Measurements from ENCODE around the gene MARK3. TPM values are rescaled to one million over a fixed set of nuclear protein-coding genes. Genes with fewer than 3 reads are reported as not detected.

Gene MARK3
- total RNA-seq, 1 donor from 2014 or later = 90.6 TPM

DNA sequence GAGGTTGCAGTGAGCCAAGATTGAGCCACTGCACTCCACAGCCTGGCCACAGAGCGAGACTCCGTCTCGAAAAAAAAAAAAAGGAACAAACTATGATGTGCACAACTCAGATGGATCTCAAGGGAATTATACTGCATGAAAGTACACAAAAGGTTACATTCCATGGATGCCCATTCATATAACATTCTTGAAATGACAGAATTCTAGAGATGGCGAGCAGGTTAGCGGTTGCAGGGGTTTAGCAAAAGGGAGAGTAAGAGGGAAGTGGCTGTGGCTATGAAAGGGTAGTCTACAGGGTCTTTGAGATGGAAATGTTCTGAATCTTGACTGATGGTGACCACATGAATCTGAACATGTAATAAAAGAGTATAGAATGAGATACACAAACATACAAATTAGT is 87.7 kb downstream of the MARK3 start:
- Mint-ChIP-seq H3K27ac (no peak overlapping the region), H3K27me3 (ENCODE audit: insufficient read depth) (no peaks in the 10 kb centered on the region), H3K36me3 (ENCODE audit: low read depth) (peaks cover 37% of the 10 kb centered on the region)

DNA sequence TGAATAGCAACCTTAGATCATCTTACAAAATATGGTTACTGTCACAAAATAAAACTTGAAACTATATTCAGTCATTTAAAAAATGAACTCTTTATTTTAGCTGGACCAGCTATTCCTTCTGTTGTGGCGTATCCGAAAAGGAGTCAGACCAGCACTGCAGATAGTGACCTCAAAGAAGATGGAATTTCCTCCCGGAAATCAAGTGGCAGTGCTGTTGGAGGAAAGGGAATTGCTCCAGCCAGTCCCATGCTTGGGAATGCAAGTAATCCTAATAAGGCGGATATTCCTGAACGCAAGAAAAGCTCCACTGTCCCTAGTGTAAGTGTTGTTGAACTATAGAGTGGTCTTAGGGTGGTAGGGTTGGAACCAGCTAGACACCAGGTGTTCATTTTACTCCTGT is 89.7 kb downstream of the MARK3 start:
- Mint-ChIP-seq H3K36me3 (ENCODE audit: low read depth) (peaks cover 37% of the 10 kb centered on the region), H3K4me3 (no peak overlapping the region), H3K27me3 (ENCODE audit: insufficient read depth) (no peaks in the 10 kb centered on the region), H3K4me1 (ENCODE audit: low read depth) (no peaks in the 10 kb centered on the region), H3K27ac (no peak overlapping the region), H3K9me3 (no peaks in the 10 kb centered on the region)
- intact Hi-C loops (cut with micrococcal nuclease) = no loop called here
- no peak for DNase-seq (ENCODE audit: low spot score)

More for the DNA sequence above, 87.7 kb downstream of the MARK3 start:
- H3K4me3 Mint-ChIP-seq = no peak overlapping the region
- H3K9me3 Mint-ChIP-seq = no peaks in the 10 kb centered on the region
- H3K4me1 Mint-ChIP-seq (ENCODE audit: low read depth) = no peaks in the 10 kb centered on the region
- intact Hi-C loops (cut with micrococcal nuclease) = no loop called here
- DNase-seq (ENCODE audit: low spot score) = no peak

DNA sequence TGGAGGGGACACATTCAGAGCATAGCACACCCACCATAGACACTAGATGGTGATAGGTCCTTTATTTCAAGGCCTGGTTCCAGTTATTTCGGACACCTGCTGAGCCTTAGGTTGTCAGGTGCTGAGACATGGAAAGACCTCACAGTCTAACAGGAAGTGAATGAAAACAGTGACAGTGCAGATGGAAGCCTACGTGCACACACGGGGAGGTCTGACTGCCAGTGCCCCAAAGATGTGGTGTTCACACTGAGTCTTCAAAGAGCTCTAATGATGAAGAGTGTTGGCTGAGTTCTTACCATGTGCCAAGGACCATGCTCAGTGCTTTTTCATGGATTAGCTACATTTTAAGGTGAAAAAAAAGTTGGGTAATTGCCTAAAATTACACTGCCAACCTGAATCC is 90.8 kb downstream of the MARK3 start:
- H3K4me1 Mint-ChIP-seq (ENCODE audit: low read depth) = peaks cover 11% of the 10 kb centered on the region
- no peak overlapping the region for H3K27ac Mint-ChIP-seq
- no peak for DNase-seq (ENCODE audit: low spot score)
- no peaks in the 10 kb centered on the region for H3K9me3 Mint-ChIP-seq
- intact Hi-C loops (cut with micrococcal nuclease) = no loop called here
- H3K4me3 Mint-ChIP-seq = no peak overlapping the region
- H3K36me3 Mint-ChIP-seq (ENCODE audit: low read depth) = peaks cover 36% of the 10 kb centered on the region
- H3K27me3 Mint-ChIP-seq (ENCODE audit: insufficient read depth) = no peaks in the 10 kb centered on the region

DNA sequence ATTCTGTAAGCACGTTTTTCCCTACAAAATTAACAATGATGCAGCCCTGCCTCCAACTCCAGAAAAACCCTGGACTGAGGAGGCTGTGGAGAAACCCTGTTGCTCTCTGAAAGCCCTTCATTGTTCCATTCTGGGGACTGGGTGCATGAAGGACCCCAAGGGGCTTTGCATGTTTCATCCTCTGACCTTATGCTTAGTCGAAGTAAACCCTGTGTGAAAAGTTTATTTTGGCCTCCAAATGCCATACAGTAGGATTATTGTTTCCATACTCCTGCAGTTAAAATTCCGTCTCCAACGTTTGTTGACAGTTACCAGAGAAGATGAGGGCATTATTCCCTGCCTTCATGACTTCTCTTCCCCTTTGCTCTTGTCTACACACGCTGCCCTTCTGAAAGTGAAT is 91.4 kb downstream of the MARK3 start:
- Mint-ChIP-seq H3K9me3 (no peaks in the 10 kb centered on the region), H3K27me3 (ENCODE audit: insufficient read depth) (no peaks in the 10 kb centered on the region), H3K36me3 (ENCODE audit: low read depth) (peaks cover 36% of the 10 kb centered on the region), H3K27ac (no peak overlapping the region), H3K4me3 (no peak overlapping the region), H3K4me1 (ENCODE audit: low read depth) (peaks cover 15% of the 10 kb centered on the region)
- DNase-seq (ENCODE audit: low spot score) = no peak
- intact Hi-C loops (cut with micrococcal nuclease) = no loop called here

DNA sequence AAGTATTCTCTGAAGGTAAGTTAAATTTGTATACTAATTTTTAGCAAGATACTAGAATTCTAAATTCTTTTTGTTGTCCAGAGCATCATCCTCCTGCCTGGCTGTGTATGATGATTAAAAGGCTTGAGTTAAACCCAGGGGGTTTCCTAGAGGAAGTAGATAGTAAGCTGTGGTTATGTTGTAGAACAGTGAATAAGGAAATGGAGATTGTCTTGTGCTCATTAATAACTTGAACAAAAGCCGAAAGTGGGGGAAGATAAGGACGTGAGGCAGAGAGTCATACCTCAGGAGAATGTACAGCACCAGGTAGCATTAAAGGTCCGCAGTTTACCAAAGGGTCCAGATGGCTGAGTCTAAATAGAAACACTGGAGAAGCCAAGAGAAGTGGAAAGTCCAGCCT is 95.4 kb downstream of the MARK3 start:
- intact Hi-C loops (cut with micrococcal nuclease) = no loop called here
- no peak overlapping the region for H3K4me3 Mint-ChIP-seq
- DNase-seq (ENCODE audit: low spot score) = no peak
- peaks cover 26% of the 10 kb centered on the region for H3K36me3 Mint-ChIP-seq (ENCODE audit: low read depth)
- peak overlapping the region; percentile 13 for H3K27ac Mint-ChIP-seq
- peaks cover 15% of the 10 kb centered on the region for H3K4me1 Mint-ChIP-seq (ENCODE audit: low read depth)
- H3K27me3 Mint-ChIP-seq (ENCODE audit: insufficient read depth) = no peaks in the 10 kb centered on the region
- H3K9me3 Mint-ChIP-seq = no peaks in the 10 kb centered on the region

DNA sequence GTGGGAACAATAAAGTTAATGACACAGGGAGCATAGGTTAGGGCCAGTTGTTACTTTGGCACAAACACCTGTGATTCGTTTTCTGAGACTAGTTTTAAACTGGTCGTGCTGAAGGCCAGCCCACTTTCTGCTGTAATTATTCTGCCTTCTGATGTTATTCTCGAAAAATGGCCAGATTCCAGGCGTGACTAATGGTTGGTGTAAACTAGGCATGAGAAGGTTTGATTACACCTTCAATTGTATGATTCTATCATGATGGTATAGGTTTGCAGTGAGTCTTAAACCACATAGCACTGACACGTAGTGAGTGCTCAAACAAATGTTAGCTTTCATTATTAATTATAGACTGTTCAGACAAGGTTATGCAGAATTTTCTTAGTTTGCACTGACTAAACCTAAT is 98.4 kb downstream of the MARK3 start:
- no peak for DNase-seq (ENCODE audit: low spot score)
- H3K4me3 Mint-ChIP-seq = no peak overlapping the region
- H3K4me1 Mint-ChIP-seq (ENCODE audit: low read depth) = peaks cover 15% of the 10 kb centered on the region
- H3K36me3 Mint-ChIP-seq (ENCODE audit: low read depth) = peaks cover 22% of the 10 kb centered on the region
- H3K27ac Mint-ChIP-seq = no peak overlapping the region
- no peaks in the 10 kb centered on the region for H3K9me3 Mint-ChIP-seq
- H3K27me3 Mint-ChIP-seq (ENCODE audit: insufficient read depth) = no peaks in the 10 kb centered on the region
- intact Hi-C loops (cut with micrococcal nuclease) = no loop called here

DNA sequence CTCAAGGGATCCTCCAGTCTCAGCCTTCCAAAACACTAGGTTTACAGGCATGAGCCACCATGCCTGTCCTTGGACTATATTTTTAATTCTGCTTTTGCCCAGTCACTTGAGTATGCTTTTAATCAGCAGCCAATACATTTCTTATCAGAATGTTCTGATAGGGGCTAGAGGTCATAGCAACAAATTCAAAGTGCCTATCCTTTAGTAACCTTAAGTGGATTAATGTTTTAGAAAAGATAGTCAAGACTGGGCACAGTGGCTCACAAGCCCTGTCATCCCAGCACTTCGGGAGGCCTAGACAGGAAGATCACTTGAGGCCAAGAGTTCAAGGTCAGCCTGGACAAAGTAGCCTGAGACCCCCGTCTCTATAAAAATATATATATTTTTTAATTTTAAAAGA is 100.3 kb downstream of the MARK3 start:
- Mint-ChIP-seq H3K27ac (no peak overlapping the region), H3K4me1 (ENCODE audit: low read depth) (peaks cover 10% of the 10 kb centered on the region), H3K27me3 (ENCODE audit: insufficient read depth) (no peaks in the 10 kb centered on the region), H3K36me3 (ENCODE audit: low read depth) (peaks cover 23% of the 10 kb centered on the region), H3K9me3 (no peaks in the 10 kb centered on the region), H3K4me3 (no peak overlapping the region)
- no peak for DNase-seq (ENCODE audit: low spot score)
- intact Hi-C loops (cut with micrococcal nuclease) = no loop called here

DNA sequence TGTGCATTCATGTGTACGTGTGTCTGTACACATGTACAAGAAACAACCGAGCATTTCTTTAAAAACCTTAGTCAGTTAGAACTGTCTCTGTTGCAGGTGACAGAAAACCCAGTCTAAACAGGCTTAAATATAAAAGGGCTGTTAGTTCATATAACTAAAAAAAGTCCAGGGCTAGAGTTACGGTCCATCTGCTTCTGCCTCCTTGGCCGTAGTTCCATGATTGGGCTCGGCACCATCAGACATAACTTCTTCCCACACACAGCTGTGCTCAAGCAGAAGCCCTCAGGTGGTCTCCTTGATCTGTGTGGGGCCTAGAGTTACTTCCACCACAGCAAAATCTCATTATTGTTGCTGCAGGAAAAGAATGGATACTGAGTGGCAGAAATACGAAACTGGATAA is 102.9 kb downstream of the MARK3 start:
- H3K36me3 Mint-ChIP-seq (ENCODE audit: low read depth) = peaks cover 22% of the 10 kb centered on the region

DNA sequence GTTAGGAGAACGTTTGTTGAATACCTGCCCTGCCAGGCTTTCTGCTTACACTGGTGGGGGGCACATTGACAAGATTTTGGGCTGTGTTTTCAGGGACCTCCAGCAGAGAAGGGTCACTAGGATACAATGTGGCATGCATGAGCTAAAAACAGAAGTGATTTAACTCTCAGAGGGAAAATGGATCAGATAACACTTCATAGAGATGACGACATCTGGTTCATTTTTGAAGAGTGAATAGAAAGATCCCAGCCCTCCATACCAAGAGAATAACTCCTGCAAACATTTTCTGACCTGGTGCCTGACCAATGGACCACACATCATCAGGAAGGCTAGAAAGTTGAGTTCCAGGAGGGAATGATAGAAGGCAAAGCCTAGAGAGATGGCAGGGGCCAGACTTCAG is 103.7 kb downstream of the MARK3 start:
- no peak overlapping the region for H3K4me3 Mint-ChIP-seq
- H3K27me3 Mint-ChIP-seq (ENCODE audit: insufficient read depth) = no peaks in the 10 kb centered on the region
- H3K4me1 Mint-ChIP-seq (ENCODE audit: low read depth) = no peaks in the 10 kb centered on the region
- H3K27ac Mint-ChIP-seq = no peak overlapping the region
- intact Hi-C loops (cut with micrococcal nuclease) = no loop called here
- H3K36me3 Mint-ChIP-seq (ENCODE audit: low read depth) = peaks cover 18% of the 10 kb centered on the region
- no peak for DNase-seq (ENCODE audit: low spot score)
- H3K9me3 Mint-ChIP-seq = no peaks in the 10 kb centered on the region

More for the DNA sequence above, 102.9 kb downstream of the MARK3 start:
- DNase-seq (ENCODE audit: low spot score) = no peak
- Mint-ChIP-seq H3K27me3 (ENCODE audit: insufficient read depth) (no peaks in the 10 kb centered on the region), H3K27ac (no peak overlapping the region), H3K9me3 (no peaks in the 10 kb centered on the region), H3K4me1 (ENCODE audit: low read depth) (no peaks in the 10 kb centered on the region), H3K4me3 (no peak overlapping the region)
- intact Hi-C loops (cut with micrococcal nuclease) = no loop called here

DNA sequence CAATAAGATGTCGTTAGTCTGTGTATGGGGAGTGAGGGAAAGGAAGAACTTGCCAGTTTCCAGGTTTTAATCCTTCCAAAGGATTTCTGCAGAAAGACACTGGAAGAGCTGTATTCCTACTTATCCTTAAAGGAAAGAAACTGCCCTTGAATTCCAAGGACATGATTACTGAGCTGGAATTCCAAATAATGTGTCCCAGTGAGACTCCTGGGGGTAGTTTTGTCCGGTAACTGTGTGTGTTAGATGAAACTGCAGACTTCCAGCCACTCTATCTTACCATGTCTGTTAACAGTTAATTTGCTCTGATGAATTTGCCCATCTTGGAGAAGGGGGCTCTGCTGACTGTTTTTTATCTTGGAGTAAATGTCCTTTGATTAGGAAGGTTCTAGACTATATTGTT is 104.4 kb downstream of the MARK3 start:
- H3K36me3 Mint-ChIP-seq (ENCODE audit: low read depth) = peaks cover 18% of the 10 kb centered on the region
- no peak overlapping the region for H3K4me3 Mint-ChIP-seq
- H3K4me1 Mint-ChIP-seq (ENCODE audit: low read depth) = no peaks in the 10 kb centered on the region
- no peaks in the 10 kb centered on the region for H3K27me3 Mint-ChIP-seq (ENCODE audit: insufficient read depth)
- H3K27ac Mint-ChIP-seq = no peak overlapping the region
- no peak for DNase-seq (ENCODE audit: low spot score)
- intact Hi-C loops (cut with micrococcal nuclease) = no loop called here
- H3K9me3 Mint-ChIP-seq = no peaks in the 10 kb centered on the region

DNA sequence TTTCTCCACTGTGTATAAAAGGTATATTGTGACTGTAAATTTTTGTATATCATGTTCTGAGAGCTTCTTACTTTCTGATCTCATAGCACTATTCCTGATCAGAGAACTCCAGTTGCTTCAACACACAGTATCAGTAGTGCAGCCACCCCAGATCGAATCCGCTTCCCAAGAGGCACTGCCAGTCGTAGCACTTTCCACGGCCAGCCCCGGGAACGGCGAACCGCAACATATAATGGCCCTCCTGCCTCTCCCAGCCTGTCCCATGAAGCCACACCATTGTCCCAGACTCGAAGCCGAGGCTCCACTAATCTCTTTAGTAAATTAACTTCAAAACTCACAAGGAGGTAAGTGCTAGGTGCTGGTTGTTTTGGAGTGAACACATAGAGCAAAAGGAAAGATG is 106.5 kb downstream of the MARK3 start:
- no peak for DNase-seq (ENCODE audit: low spot score)
- no peaks in the 10 kb centered on the region for H3K4me1 Mint-ChIP-seq (ENCODE audit: low read depth)
- H3K27me3 Mint-ChIP-seq (ENCODE audit: insufficient read depth) = no peaks in the 10 kb centered on the region
- H3K27ac Mint-ChIP-seq = no peak overlapping the region
- H3K36me3 Mint-ChIP-seq (ENCODE audit: low read depth) = peaks cover 22% of the 10 kb centered on the region
- no peaks in the 10 kb centered on the region for H3K9me3 Mint-ChIP-seq
- H3K4me3 Mint-ChIP-seq = no peak overlapping the region
- intact Hi-C loops (cut with micrococcal nuclease) = no loop called here

DNA sequence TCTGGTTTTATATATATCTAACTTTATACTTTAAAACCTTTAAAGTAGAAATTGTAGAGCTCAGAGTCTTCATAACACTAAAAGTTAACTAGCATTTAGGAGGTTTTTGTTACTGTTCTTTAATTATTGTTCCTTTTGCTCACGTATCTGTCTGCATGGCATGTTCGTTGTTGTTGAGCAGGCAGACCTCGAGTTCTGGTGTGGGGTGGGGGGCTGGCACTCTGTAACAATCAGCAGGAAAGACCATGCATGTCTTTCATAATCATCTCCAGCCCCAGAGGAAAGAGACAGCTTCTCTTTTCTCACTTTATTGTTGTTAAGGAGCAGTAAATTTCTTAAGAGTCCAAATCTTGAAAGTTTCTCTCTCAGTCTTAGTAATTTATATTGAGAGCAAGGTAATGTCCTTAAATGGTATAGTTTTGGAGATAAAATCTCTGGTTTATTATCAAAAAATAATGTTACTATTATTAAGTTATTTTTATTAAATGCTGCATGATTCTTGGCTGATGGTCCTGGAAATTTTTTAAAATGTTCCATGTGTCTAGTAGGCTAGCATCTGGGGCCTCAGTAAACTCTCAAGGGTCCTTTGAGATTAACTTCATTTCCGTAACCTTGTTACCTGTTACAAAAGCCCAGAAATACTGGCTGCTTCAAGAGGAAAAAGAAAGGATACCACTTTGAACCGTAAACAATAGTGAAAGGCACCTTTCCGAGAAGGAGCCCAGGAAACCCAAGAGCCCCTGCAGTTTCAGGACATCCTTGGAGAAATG is 107.1 kb downstream of the MARK3 start:
- DNase-seq (ENCODE audit: low spot score) = no peak
- intact Hi-C loops (cut with micrococcal nuclease) = no loop called here
- Mint-ChIP-seq H3K27me3 (ENCODE audit: insufficient read depth) (no peaks in the 10 kb centered on the region), H3K4me3 (no peak overlapping the region), H3K36me3 (ENCODE audit: low read depth) (peaks cover 23% of the 10 kb centered on the region), H3K9me3 (no peaks in the 10 kb centered on the region), H3K4me1 (ENCODE audit: low read depth) (no peaks in the 10 kb centered on the region), H3K27ac (no peak overlapping the region)

DNA sequence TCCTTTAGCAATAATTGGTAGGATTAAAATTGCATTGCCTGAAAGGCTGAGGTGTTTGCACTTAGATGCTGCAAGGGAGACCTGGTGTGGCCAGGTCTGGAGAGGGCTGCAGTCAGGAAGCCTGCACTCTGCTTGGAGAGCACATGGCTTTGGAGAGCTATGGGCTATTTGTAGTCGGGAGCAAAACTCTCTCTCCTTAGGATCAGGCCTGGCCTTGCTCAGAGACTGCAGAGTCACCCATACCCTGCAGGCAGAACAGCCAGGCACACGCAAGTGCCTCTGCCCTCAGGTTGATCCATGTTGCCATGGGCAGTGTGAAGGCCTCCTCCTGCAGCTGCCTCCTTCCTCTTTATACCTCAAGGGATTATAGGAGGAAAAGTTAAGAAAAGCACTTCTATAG is 110.6 kb downstream of the MARK3 start:
- Mint-ChIP-seq H3K27ac (no peak overlapping the region), H3K36me3 (ENCODE audit: low read depth) (peaks cover 20% of the 10 kb centered on the region), H3K9me3 (no peaks in the 10 kb centered on the region), H3K4me1 (ENCODE audit: low read depth) (peaks cover 9% of the 10 kb centered on the region), H3K27me3 (ENCODE audit: insufficient read depth) (no peaks in the 10 kb centered on the region), H3K4me3 (no peak overlapping the region)
- intact Hi-C loops (cut with micrococcal nuclease) = no loop called here
- DNase-seq (ENCODE audit: low spot score) = no peak

DNA sequence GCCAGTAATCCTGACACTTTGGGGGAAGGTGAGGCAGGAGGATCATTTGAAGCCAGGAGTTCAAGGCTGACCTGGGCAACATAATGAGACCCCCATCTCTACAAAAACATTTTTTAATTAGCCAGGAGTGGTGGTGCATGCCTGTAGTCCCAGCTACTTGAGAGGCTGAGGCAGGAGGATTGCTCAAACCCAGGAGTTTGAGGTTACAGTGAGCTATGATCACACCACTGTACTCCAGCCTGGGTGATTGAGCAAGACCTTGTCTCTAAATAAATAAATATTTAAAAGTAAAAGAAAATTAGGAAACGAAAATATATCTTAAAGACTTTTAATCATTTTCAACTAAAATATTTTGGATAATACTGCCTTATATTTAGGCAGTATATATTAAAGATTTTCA is 111.6 kb downstream of the MARK3 start:
- H3K36me3 Mint-ChIP-seq (ENCODE audit: low read depth) = peaks cover 16% of the 10 kb centered on the region
- intact Hi-C loops (cut with micrococcal nuclease) = no loop called here

More for the DNA sequence above, 111.6 kb downstream of the MARK3 start:
- no peak for DNase-seq (ENCODE audit: low spot score)
- Mint-ChIP-seq H3K27me3 (ENCODE audit: insufficient read depth) (no peaks in the 10 kb centered on the region), H3K27ac (no peak overlapping the region), H3K4me1 (ENCODE audit: low read depth) (peaks cover 9% of the 10 kb centered on the region), H3K9me3 (no peaks in the 10 kb centered on the region), H3K4me3 (no peak overlapping the region)
